ENCODE data around the gene IDH3A. TPM values are rescaled to one million over a fixed set of nuclear protein-coding genes. Genes with fewer than 3 reads are reported as not detected.

IDH3A gene
- total RNA-seq, 1 experiment from 2014 or later, result 116 TPM

DNA sequence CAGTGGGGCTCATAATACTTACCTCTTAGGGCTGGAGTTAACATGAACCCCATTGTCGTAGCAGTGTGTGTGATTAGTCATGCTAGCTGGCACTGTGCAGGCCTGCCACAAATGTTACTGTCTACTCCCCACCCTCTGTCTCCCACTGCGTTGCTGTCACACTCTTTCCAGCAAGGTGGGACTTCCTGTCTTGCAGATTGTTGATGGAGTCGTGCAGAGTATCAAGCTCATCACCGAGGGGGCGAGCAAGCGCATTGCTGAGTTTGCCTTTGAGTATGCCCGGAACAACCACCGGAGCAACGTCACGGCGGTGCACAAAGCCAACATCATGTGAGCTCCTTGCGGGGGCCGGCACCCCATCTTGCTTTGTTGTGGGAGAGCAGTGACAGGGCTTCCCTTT lies 12.9 kb downstream of the IDH3A start:
- DNase-seq (ENCODE audit: low read depth, low spot score) (no peak), ATAC-seq (no peak)
- in situ Hi-C loops (cut with HindIII; ENCODE audit: low pct_unique_long_range_greater_than_20kb, low sequenced_read_pairs), result no loop called here
- BruUV-seq (replicated peaks), result no TSS peak
- no peaks in the 10 kb centered on the region for H3K4me1 ChIP-seq (ENCODE audit: control insufficient read depth, insufficient read depth, low read length)
- POLR2A ChIA-PET, result no interaction called here
- intact Hi-C loops (cut with micrococcal nuclease; ENCODE audit: unreplicated experiment), result no loop called here
- CTCF ChIA-PET, result no interaction called here
- peaks cover 19% of the 10 kb centered on the region for H3K36me3 ChIP-seq (ENCODE audit: control insufficient read depth, insufficient read depth, low read length)
- no peak overlapping the region for H3K4me3 ChIP-seq (ENCODE audit: low read depth in 2 of 2, low read length in 2 of 2)
- no peaks in the 10 kb centered on the region for H3K27me3 ChIP-seq (ENCODE audit: control insufficient read depth, insufficient read depth, low read length)
- H3K27ac ChIP-seq (ENCODE audit: low read length), result no peak overlapping the region
- H3K9me3 ChIP-seq (ENCODE audit: control insufficient read depth, insufficient read depth, low read depth, low read length), result no peaks in the 10 kb centered on the region
- TF ChIP-seq POLR2AphosphoS5 (IDR thresholded peaks at IDR 0.05; ENCODE audit: low read depth, low read length), result no peak
- TF ChIP-seq, protein P1, sequence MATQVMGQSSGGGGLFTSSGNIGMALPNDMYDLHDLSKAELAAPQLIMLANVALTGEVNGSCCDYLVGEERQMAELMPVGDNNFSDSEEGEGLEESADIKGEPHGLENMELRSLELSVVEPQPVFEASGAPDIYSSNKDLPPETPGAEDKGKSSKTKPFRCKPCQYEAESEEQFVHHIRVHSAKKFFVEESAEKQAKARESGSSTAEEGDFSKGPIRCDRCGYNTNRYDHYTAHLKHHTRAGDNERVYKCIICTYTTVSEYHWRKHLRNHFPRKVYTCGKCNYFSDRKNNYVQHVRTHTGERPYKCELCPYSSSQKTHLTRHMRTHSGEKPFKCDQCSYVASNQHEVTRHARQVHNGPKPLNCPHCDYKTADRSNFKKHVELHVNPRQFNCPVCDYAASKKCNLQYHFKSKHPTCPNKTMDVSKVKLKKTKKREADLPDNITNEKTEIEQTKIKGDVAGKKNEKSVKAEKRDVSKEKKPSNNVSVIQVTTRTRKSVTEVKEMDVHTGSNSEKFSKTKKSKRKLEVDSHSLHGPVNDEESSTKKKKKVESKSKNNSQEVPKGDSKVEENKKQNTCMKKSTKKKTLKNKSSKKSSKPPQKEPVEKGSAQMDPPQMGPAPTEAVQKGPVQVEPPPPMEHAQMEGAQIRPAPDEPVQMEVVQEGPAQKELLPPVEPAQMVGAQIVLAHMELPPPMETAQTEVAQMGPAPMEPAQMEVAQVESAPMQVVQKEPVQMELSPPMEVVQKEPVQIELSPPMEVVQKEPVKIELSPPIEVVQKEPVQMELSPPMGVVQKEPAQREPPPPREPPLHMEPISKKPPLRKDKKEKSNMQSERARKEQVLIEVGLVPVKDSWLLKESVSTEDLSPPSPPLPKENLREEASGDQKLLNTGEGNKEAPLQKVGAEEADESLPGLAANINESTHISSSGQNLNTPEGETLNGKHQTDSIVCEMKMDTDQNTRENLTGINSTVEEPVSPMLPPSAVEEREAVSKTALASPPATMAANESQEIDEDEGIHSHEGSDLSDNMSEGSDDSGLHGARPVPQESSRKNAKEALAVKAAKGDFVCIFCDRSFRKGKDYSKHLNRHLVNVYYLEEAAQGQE (IDR thresholded peaks at IDR 0.05; ENCODE audit: insufficient read depth in 1 of 2, low read depth in 2 of 2, low read length in 1 of 2), result no peak

DNA sequence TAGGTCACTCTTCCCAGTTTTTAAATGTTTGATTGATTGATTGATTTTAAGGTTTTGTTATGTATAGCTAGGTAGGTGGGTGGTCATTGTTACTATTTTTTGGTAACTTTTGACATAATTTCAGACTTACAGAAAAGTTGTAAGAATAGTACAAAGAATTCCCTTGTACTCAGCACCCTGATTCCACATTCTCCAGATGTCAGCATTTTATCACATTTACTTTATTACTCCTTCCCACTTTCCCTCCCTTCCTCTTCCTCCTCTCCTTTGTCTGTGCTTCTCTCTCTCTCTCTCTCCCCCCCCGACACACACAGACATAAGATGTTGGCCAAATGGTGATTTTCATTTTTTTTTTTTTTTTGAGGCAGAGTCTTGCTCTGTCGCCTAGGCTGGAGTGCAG lies 14.8 kb downstream of the IDH3A start:
- Histone ChIP-seq H3K36me3 (ENCODE audit: control insufficient read depth, insufficient read depth, low read length) (peaks cover 24% of the 10 kb centered on the region), H3K4me3 (ENCODE audit: low read depth in 2 of 2, low read length in 2 of 2) (no peak overlapping the region), H3K9me3 (ENCODE audit: control insufficient read depth, insufficient read depth, low read depth, low read length) (no peaks in the 10 kb centered on the region), H3K27ac (ENCODE audit: low read length) (no peak overlapping the region), H3K4me1 (ENCODE audit: control insufficient read depth, insufficient read depth, low read length) (no peaks in the 10 kb centered on the region), H3K27me3 (ENCODE audit: control insufficient read depth, insufficient read depth, low read length) (no peaks in the 10 kb centered on the region)
- no TSS peak for BruUV-seq (replicated peaks)
- CTCF ChIA-PET, result no interaction called here
- TF ChIP-seq, protein P1 (IDR thresholded peaks at IDR 0.05; ENCODE audit: insufficient read depth in 1 of 2, low read depth in 2 of 2, low read length in 1 of 2), result no peak
- TF ChIP-seq SIN3A (IDR thresholded peaks at IDR 0.05; ENCODE audit: borderline replicate concordance, insufficient read depth, low read depth, low read length) (no peak), POLR2AphosphoS5 (IDR thresholded peaks at IDR 0.05; ENCODE audit: low read depth, low read length) (no peak), TCF7L2 (IDR thresholded peaks at IDR 0.05; ENCODE audit: low read depth, low read length) (no peak)
- TF ChIP-seq, protein P2, sequence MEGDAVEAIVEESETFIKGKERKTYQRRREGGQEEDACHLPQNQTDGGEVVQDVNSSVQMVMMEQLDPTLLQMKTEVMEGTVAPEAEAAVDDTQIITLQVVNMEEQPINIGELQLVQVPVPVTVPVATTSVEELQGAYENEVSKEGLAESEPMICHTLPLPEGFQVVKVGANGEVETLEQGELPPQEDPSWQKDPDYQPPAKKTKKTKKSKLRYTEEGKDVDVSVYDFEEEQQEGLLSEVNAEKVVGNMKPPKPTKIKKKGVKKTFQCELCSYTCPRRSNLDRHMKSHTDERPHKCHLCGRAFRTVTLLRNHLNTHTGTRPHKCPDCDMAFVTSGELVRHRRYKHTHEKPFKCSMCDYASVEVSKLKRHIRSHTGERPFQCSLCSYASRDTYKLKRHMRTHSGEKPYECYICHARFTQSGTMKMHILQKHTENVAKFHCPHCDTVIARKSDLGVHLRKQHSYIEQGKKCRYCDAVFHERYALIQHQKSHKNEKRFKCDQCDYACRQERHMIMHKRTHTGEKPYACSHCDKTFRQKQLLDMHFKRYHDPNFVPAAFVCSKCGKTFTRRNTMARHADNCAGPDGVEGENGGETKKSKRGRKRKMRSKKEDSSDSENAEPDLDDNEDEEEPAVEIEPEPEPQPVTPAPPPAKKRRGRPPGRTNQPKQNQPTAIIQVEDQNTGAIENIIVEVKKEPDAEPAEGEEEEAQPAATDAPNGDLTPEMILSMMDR (IDR thresholded peaks at IDR 0.05), result no peak
- DNase-seq (ENCODE audit: low read depth, low spot score) (no peak), ATAC-seq (no peak)
- POLR2A ChIA-PET, result no interaction called here
- intact Hi-C loops (cut with micrococcal nuclease; ENCODE audit: unreplicated experiment), result no loop called here
- in situ Hi-C loops (cut with HindIII; ENCODE audit: low pct_unique_long_range_greater_than_20kb, low sequenced_read_pairs), result no loop called here
